Measurements from ENCODE around the gene TMEM178B.
"Not testable (repeated sequence)": the region's sequence is repeated elsewhere in the genome, so short reads cannot be mapped to it uniquely, and the experiment has no call there.

TMEM178B gene

DNA sequence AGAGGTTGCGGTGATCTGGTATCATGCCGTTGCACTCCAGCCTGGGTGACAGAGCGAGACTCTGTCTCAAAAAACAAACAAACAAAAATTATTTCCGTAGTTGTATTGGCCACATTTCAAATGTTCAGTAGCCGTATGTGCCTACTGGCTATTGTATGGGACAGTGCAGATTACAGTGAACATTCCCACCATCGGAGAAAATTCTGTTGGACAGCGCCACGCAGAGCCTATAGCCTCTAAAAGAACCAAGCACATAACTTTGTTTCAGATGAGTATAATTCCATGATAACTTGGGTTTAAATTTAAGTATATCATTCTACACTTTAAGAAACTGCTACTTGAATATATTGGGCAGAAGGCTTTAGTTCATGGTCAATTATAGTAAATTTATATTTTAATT, 5.4 kb downstream of the TMEM178B start:
- no peaks in the 10 kb centered on the region for H3K9me2 ChIP-seq (replicated peaks; ENCODE audit: control insufficient read depth, low read length)
- H3K4me2 ChIP-seq (ENCODE audit: low read length), result no peak overlapping the region
- H3K79me2 ChIP-seq (ENCODE audit: control insufficient read depth, low read length), result no peaks in the 10 kb centered on the region
- H3F3A ChIP-seq (ENCODE audit: control insufficient read depth, insufficient read depth), result no peaks in the 10 kb centered on the region
- TF ChIP-seq, protein P1, sequence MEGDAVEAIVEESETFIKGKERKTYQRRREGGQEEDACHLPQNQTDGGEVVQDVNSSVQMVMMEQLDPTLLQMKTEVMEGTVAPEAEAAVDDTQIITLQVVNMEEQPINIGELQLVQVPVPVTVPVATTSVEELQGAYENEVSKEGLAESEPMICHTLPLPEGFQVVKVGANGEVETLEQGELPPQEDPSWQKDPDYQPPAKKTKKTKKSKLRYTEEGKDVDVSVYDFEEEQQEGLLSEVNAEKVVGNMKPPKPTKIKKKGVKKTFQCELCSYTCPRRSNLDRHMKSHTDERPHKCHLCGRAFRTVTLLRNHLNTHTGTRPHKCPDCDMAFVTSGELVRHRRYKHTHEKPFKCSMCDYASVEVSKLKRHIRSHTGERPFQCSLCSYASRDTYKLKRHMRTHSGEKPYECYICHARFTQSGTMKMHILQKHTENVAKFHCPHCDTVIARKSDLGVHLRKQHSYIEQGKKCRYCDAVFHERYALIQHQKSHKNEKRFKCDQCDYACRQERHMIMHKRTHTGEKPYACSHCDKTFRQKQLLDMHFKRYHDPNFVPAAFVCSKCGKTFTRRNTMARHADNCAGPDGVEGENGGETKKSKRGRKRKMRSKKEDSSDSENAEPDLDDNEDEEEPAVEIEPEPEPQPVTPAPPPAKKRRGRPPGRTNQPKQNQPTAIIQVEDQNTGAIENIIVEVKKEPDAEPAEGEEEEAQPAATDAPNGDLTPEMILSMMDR (IDR thresholded peaks at IDR 0.05; ENCODE audit: low read depth, low read length, poor library complexity, severe bottlenecking), result no peak
- TF ChIP-seq EZH2phosphoT487 (IDR thresholded peaks at IDR 0.05; ENCODE audit: borderline replicate concordance, low read length), result no peak
- H3K4me3 ChIP-seq (ENCODE audit: low read length), result no peak overlapping the region
- no peaks in the 10 kb centered on the region for H4K20me1 ChIP-seq (ENCODE audit: control insufficient read depth, insufficient read depth, low read depth, low read length)
- no peaks in the 10 kb centered on the region for H3K36me3 ChIP-seq (ENCODE audit: control insufficient read depth, low read length)
- no peaks in the 10 kb centered on the region for H3K4me1 ChIP-seq (ENCODE audit: control insufficient read depth, low read length)
- H3K27me3 ChIP-seq (ENCODE audit: control insufficient read depth, low read length), result peaks cover 41% of the 10 kb centered on the region
- H3K9me3 ChIP-seq (ENCODE audit: control insufficient read depth, insufficient read depth, low read length), result no peaks in the 10 kb centered on the region
- no peak overlapping the region for H3K27ac ChIP-seq (ENCODE audit: low read depth, low read length)

DNA sequence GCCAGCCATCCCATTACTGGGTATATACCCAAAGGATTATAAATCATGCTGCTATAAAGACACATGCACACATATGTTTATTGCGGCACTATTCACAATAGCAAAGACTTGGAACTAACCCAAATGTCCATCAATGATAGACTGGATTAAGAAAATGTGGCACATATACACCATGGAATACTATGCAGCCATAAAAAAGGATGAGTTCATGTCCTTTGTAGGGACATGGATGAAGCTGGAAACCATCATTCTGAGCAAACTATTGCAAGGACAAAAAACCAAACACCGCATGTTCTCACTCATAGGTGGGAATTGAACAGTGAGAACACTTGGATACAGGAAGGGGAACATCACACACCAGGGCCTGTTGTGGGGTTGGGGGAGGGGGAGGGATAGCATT, 15.6 kb downstream of the TMEM178B start:
- not testable (repeated sequence) for H3K27me3 ChIP-seq (ENCODE audit: control insufficient read depth, low read length); H3K9me3 ChIP-seq (ENCODE audit: control insufficient read depth, insufficient read depth, low read length); H3K4me1 ChIP-seq (ENCODE audit: control insufficient read depth, low read length)

DNA sequence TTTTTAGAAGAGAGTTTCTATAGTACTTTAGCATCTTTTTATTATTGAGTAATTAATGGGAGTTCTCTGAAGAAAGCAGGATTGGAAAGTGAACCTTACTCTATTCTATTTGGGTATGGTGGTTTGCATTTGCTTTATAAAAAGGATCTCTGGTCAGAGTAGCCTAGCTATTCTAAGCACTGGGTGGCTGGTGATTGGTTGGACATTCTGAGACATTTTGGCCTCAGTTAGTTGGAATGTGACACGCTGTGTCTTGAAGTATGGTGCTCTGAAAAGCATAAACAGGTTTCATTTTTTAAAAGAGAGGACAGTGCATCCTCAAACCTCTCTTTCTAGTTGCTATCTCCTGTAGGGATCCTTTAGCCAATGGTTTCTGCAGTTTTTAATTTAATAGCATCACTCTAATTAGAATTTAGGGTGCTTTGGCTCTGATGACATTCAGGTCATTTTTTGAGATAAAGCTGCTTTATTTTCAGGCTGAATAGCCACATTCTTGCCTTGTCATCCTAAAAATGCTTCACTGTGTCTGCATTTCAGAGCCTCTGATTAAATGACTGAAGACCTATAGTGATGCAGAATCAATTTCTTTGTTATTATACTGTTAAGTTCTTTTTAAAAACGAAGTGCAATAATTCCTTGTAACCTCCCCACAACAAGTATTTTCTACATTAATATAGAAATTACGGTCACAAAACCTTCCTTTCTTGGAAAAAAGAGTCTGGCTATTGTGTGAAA, 20.6 kb downstream of the TMEM178B start:
- H3K27ac ChIP-seq (ENCODE audit: low read depth, low read length), result no peak overlapping the region
- H3K4me1 ChIP-seq (ENCODE audit: control insufficient read depth, low read length), result no peaks in the 10 kb centered on the region
- H3K4me3 ChIP-seq (ENCODE audit: low read length), result no peak overlapping the region
- no peaks in the 10 kb centered on the region for H3K36me3 ChIP-seq (ENCODE audit: control insufficient read depth, low read length)
- no peak overlapping the region for H3K4me2 ChIP-seq (ENCODE audit: low read length)
- H3K79me2 ChIP-seq (ENCODE audit: control insufficient read depth, low read length), result no peaks in the 10 kb centered on the region
- no peaks in the 10 kb centered on the region for H3F3A ChIP-seq (ENCODE audit: control insufficient read depth, insufficient read depth)
- H3K9me2 ChIP-seq (replicated peaks; ENCODE audit: control insufficient read depth, low read length), result no peaks in the 10 kb centered on the region
- H3K27me3 ChIP-seq (ENCODE audit: control insufficient read depth, low read length), result no peaks in the 10 kb centered on the region
- TF ChIP-seq EZH2phosphoT487 (IDR thresholded peaks at IDR 0.05; ENCODE audit: borderline replicate concordance, low read length), result no peak
- TF ChIP-seq, protein P1 (IDR thresholded peaks at IDR 0.05; ENCODE audit: low read depth, low read length, poor library complexity, severe bottlenecking), result no peak
- no peaks in the 10 kb centered on the region for H4K20me1 ChIP-seq (ENCODE audit: control insufficient read depth, insufficient read depth, low read depth, low read length)
- no peaks in the 10 kb centered on the region for H3K9me3 ChIP-seq (ENCODE audit: control insufficient read depth, insufficient read depth, low read length)

More for the DNA sequence above, 15.6 kb downstream of the TMEM178B start:
- H3F3A ChIP-seq (ENCODE audit: control insufficient read depth, insufficient read depth); H4K20me1 ChIP-seq (ENCODE audit: control insufficient read depth, insufficient read depth, low read depth, low read length); H3K4me3 ChIP-seq (ENCODE audit: low read length); H3K4me2 ChIP-seq (ENCODE audit: low read length); H3K36me3 ChIP-seq (ENCODE audit: control insufficient read depth, low read length); H3K27ac ChIP-seq (ENCODE audit: low read depth, low read length); H3K9me2 ChIP-seq (replicated peaks; ENCODE audit: control insufficient read depth, low read length); H3K79me2 ChIP-seq (ENCODE audit: control insufficient read depth, low read length): not testable (repeated sequence)

GRCh38 chr7:141097430-141097829, 23.6 kb downstream of the TMEM178B start:
- no peaks in the 10 kb centered on the region for H3F3A ChIP-seq (ENCODE audit: control insufficient read depth, insufficient read depth)
- no peak overlapping the region for H3K4me3 ChIP-seq (ENCODE audit: low read length)
- H3K27ac ChIP-seq (ENCODE audit: low read depth, low read length), result no peak overlapping the region
- no peaks in the 10 kb centered on the region for H3K79me2 ChIP-seq (ENCODE audit: control insufficient read depth, low read length)
- no peaks in the 10 kb centered on the region for H3K9me2 ChIP-seq (replicated peaks; ENCODE audit: control insufficient read depth, low read length)
- no peaks in the 10 kb centered on the region for H3K27me3 ChIP-seq (ENCODE audit: control insufficient read depth, low read length)
- H3K4me2 ChIP-seq (ENCODE audit: low read length), result no peak overlapping the region
- TF ChIP-seq, protein P1 (IDR thresholded peaks at IDR 0.05; ENCODE audit: low read depth, low read length, poor library complexity, severe bottlenecking), result no peak
- TF ChIP-seq EZH2phosphoT487 (IDR thresholded peaks at IDR 0.05; ENCODE audit: borderline replicate concordance, low read length), result no peak
- no peaks in the 10 kb centered on the region for H3K9me3 ChIP-seq (ENCODE audit: control insufficient read depth, insufficient read depth, low read length)
- no peaks in the 10 kb centered on the region for H3K4me1 ChIP-seq (ENCODE audit: control insufficient read depth, low read length)
- H3K36me3 ChIP-seq (ENCODE audit: control insufficient read depth, low read length), result no peaks in the 10 kb centered on the region
- no peaks in the 10 kb centered on the region for H4K20me1 ChIP-seq (ENCODE audit: control insufficient read depth, insufficient read depth, low read depth, low read length)

Measured in DOHH2 (cell line).